ENCODE data around the gene TELO2.

The TELO2 gene

GRCh38 chr16:1487395-1488053, 5.6 kb upstream of the TELO2 start:
- no peak for DNase-seq (ENCODE audit: low read depth)
- H3K4me3 ChIP-seq (ENCODE audit: low read depth, low read length), result no peak overlapping the region
- TF ChIP-seq CTCF (IDR thresholded peaks at IDR 0.05; ENCODE audit: control insufficient read depth, extremely low read depth, insufficient read depth), result no peak

- no peak for TF ChIP-seq CTCF (IDR thresholded peaks at IDR 0.05; ENCODE audit: control insufficient read depth, extremely low read depth, insufficient read depth)
- no peak for DNase-seq (ENCODE audit: low read depth)
- no peak overlapping the region for H3K4me3 ChIP-seq (ENCODE audit: low read depth, low read length)
Measured at GRCh38 chr16:1488054-1488601, 5.0 kb upstream of the TELO2 start.

- no peak within 1 kb of the TSS for H3K4me3 ChIP-seq (ENCODE audit: low read depth, low read length)
- DNase-seq (ENCODE audit: low read depth), result no peak
- no peak for TF ChIP-seq CTCF (IDR thresholded peaks at IDR 0.05; ENCODE audit: control insufficient read depth, extremely low read depth, insufficient read depth)
Measured at GRCh38 chr16:1488619-1489018, 4.5 kb upstream of the TELO2 start, which contains the start of gene PTX4. PTX4 (minus strand) TSS chr16:1488944; CDS start chr16:1488909, 35 bp downstream.

GRCh38 chr16:1489077-1489476, 4.1 kb upstream of the TELO2 start:
- DNase-seq (ENCODE audit: low read depth), result no peak
- no peak for TF ChIP-seq CTCF (IDR thresholded peaks at IDR 0.05; ENCODE audit: control insufficient read depth, extremely low read depth, insufficient read depth)
- no peak overlapping the region for H3K4me3 ChIP-seq (ENCODE audit: low read depth, low read length)

GRCh38 chr16:1491327-1491726, 1.8 kb upstream of the TELO2 start:
- TF ChIP-seq CTCF (IDR thresholded peaks at IDR 0.05; ENCODE audit: control insufficient read depth, extremely low read depth, insufficient read depth), result no peak
- H3K4me3 ChIP-seq (ENCODE audit: low read depth, low read length), result no peak overlapping the region
- DNase-seq (ENCODE audit: low read depth), result no peak

GRCh38 chr16:1492082-1492922, 858 bp upstream of the TELO2 start:
- peak overlapping the region; percentile 85 for H3K4me3 ChIP-seq (ENCODE audit: low read depth, low read length)
- DNase-seq (ENCODE audit: low read depth), result no peak

More at GRCh38 chr16:1492082-1492922, 858 bp upstream of the TELO2 start:
- TF ChIP-seq CTCF (IDR thresholded peaks at IDR 0.05; ENCODE audit: control insufficient read depth, extremely low read depth, insufficient read depth), result no peak

Data from LNCaP clone FGC (cell line).